Karpas-422 (cell line): Measurements from ENCODE around the gene ZBTB7C. TPM values are rescaled to one million over a fixed set of nuclear protein-coding genes. Genes with fewer than 3 reads are reported as not detected.

Source experiments
- DNase-seq: peaks from one replicate; pipeline ENCODE4 v3.0.0-alpha.2; 2015
- H2AFZ ChIP-seq: fragments of 200-600 bp; sonication (generic); 2 replicates; pipeline ENCODE4 v1.6.1; 2014; ENCODE audit warnings: antibody characterized with exemption, low read length, mixed read lengths
- H3K27ac ChIP-seq: fragments of 200-600 bp; sonication (generic); 2 replicates; pipeline ENCODE4 v1.5.1; 2014; ENCODE audit warnings: mild to moderate bottlenecking, low read length, moderate library complexity
- H3K27me3 ChIP-seq: fragments of 200-600 bp; sonication (generic); 2 replicates; pipeline ENCODE4 v1.6.1; 2014; ENCODE audit warnings: low read length, mixed read lengths
- H3K36me3 ChIP-seq: fragments of 200-600 bp; sonication (generic); 2 replicates; pipeline ENCODE4 v1.6.1; 2014; ENCODE audit warnings: low read length, mixed read lengths; ENCODE audit not compliant: insufficient read depth
- H3K4me1 ChIP-seq: fragments of 200-600 bp; sonication (generic); 2 replicates; pipeline ENCODE4 v1.6.1; 2014; ENCODE audit warnings: mild to moderate bottlenecking, low read length, mixed read lengths
- H3K4me2 ChIP-seq: fragments of 200-600 bp; sonication (generic); 2 replicates; pipeline ENCODE4 v1.6.1; 2014; ENCODE audit warnings: low read length, low read depth, mild to moderate bottlenecking; ENCODE audit not compliant: poor library complexity, severe bottlenecking
- H3K4me3 ChIP-seq: fragments of 200-600 bp; sonication (generic); 2 replicates; pipeline ENCODE4 v1.5.1; 2014; ENCODE audit warnings: mild to moderate bottlenecking, antibody characterized with exemption, low read length, mixed read lengths
- H3K79me2 ChIP-seq: fragments of 200-600 bp; sonication (generic); 2 replicates; pipeline ENCODE4 v1.6.1; 2014; ENCODE audit warnings: mild to moderate bottlenecking, low read length, mixed read lengths
- H3K9ac ChIP-seq: fragments of 200-600 bp; sonication (generic); 2 replicates; pipeline ENCODE4 v1.6.0; 2014; ENCODE audit warnings: low read length
- H3K9me2 ChIP-seq: fragments of 200-600 bp; sonication (generic), shearing (Covaris generic); replicated peaks from 2 replicates; pipeline ENCODE4 v1.6.0; 2014; ENCODE audit warnings: mild to moderate bottlenecking, low read length, moderate library complexity; ENCODE audit not compliant: insufficient read depth
- H3K9me3 ChIP-seq: fragments of 300-700, 200-600 bp; sonication (generic); 2 replicates; pipeline ENCODE4 v1.6.1; 2014; ENCODE audit warnings: low read length, mixed read lengths
- H4K20me1 ChIP-seq: fragments of 200-600 bp; sonication (generic); 2 replicates; pipeline ENCODE4 v1.6.1; 2014; ENCODE audit warnings: mild to moderate bottlenecking, antibody characterized with exemption, low read length, low read depth; ENCODE audit not compliant: insufficient read depth
- total RNA-seq: library from RNA; depleted of rRNA; stranded (reverse); fragments of >200 nt; shearing (Covaris generic); gene quantifications from 2 replicates; pipeline ENCODE4 v1.2.3, GENCODE V29; 2014; ENCODE audit warnings: low replicate concordance

ZBTB7C gene
- total RNA-seq, 1 experiment from 2014 or later: not detected

DNA sequence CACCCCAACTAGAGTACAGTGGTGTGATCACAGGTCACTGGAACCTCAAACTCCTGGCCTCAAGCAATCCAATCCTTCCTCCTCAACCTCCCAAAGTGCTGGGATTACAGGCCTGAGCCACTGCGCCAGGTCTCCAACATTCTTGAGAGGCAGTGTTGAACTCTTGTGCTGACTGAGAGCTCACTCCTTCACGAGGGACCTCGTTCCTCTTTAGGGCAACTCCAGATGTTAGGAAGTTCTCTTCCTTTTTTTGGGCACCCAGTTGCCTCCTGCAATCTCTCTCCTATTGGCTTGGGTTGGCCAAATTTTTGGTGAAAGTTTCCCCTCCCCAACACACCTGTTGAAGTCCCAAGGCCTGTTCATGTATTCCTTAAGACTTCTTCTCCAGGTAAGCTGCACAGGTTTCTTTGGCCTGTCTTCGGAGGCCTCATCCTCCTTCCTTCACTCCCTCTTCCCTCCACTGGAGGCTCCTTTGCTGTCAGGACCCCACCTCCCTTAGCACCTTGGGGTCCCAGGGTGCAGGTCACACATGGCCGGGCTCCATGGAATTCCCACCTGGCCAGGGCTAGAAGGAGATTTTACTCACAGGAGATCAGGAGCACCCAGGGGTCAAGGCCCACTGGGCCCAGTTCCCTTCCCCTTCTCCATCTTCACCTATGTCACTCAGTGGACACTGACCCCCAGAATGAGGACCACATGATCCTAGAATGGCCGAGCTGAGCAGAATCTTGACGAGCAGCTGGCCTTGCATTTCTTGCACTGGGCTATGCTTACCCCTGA, 384.1 kb downstream of the ZBTB7C start:
- H3K27ac ChIP-seq: no peak overlapping the region
- no peak overlapping the region for H2AFZ ChIP-seq
- H3K27me3 ChIP-seq: no peaks in the 10 kb centered on the region
- no peak for DNase-seq
- H3K9me2 ChIP-seq: no peaks in the 10 kb centered on the region
- no peaks in the 10 kb centered on the region for H3K36me3 ChIP-seq
- no peaks in the 10 kb centered on the region for H3K79me2 ChIP-seq
- no peak overlapping the region for H3K4me3 ChIP-seq
- H3K9me3 ChIP-seq: no peaks in the 10 kb centered on the region
- H3K4me1 ChIP-seq: peaks cover 26% of the 10 kb centered on the region
- H3K9ac ChIP-seq: no peak overlapping the region
- H3K4me2 ChIP-seq: no peak overlapping the region
- H4K20me1 ChIP-seq: no peaks in the 10 kb centered on the region

DNA sequence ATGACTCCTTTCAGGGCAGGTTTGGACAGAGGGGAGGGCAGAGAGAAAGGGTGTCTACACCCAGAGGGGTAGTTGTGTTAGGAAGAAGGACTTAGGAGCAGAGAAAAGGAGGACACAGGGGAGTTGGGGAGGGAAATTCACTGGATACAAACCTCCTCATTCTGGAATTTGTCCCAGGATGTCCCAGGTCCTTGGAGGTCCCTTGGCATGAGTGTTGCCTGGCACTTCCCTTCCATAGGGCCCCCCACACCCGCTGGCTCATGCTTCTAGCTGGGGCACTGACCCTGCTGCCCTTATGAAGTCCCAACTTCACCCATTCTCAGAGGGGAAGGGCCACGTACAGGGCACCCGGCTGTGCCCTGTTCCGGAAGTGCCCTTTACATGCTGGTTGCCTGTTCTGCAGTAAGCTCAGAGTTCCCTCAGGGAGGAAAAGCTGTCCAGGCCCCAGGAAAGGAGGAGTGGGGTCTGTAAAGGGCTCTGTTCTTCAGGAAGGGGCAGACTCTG, 385.1 kb downstream of the ZBTB7C start:
- Histone ChIP-seq H3K4me2 (no peak overlapping the region), H3K36me3 (no peaks in the 10 kb centered on the region), H2AFZ (no peak overlapping the region), H3K27me3 (no peaks in the 10 kb centered on the region), H3K4me3 (no peak overlapping the region), H4K20me1 (no peaks in the 10 kb centered on the region), H3K9ac (no peak overlapping the region), H3K4me1 (peaks cover 30% of the 10 kb centered on the region), H3K27ac (no peak overlapping the region), H3K79me2 (no peaks in the 10 kb centered on the region), H3K9me3 (no peaks in the 10 kb centered on the region), H3K9me2 (no peaks in the 10 kb centered on the region)
- no peak for DNase-seq

DNA sequence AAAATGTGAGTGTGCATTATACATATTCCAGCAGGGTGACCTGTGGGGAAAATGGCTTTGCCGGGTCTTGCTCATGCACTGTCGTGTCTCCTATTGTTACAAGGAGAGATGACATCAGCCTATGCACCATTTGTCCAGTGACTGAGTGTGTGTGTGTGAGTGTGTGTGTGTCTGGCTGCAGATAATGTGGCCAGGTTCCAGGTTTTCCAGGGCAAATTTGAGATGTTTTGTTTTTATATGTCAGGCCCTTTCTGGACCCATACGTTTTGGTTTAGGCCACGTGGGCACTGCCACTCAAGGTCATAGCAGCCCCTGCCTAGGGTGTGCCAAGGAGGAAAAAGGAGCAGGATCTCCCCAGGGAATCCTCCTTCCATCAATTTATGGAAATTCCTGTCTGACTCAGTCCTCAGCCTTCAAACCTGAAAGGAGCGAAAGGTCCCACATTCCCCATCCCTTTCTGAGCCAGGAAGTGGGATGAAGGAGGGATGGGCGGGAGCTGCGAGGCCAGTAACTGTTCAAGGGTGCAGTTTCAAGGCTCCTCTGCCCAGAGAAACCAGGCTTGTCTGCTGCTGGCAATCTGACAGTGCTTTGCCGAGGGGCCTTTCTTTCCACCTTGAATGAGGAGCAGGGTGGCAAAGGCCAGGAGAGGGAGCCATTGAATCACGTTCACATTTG, 385.7 kb downstream of the ZBTB7C start:
- H2AFZ ChIP-seq: no peak overlapping the region
- DNase-seq: peak; percentile 82
- no peak overlapping the region for H3K4me2 ChIP-seq
- no peaks in the 10 kb centered on the region for H3K9me3 ChIP-seq
- no peak overlapping the region for H3K27ac ChIP-seq
- H3K9ac ChIP-seq: no peak overlapping the region
- no peaks in the 10 kb centered on the region for H3K79me2 ChIP-seq
- no peak overlapping the region for H3K4me3 ChIP-seq
- no peaks in the 10 kb centered on the region for H4K20me1 ChIP-seq
- H3K9me2 ChIP-seq: no peaks in the 10 kb centered on the region
- H3K4me1 ChIP-seq: peaks cover 30% of the 10 kb centered on the region
- no peaks in the 10 kb centered on the region for H3K27me3 ChIP-seq
- H3K36me3 ChIP-seq: no peaks in the 10 kb centered on the region

GRCh38 chr18:48022531-48023329, 386.5 kb downstream of the ZBTB7C start:
- Histone ChIP-seq H3K4me2 (peak overlapping the region; percentile 20), H3K9me2 (no peaks in the 10 kb centered on the region), H3K79me2 (no peaks in the 10 kb centered on the region), H2AFZ (no peak overlapping the region), H3K27me3 (no peaks in the 10 kb centered on the region), H3K4me1 (peaks cover 31% of the 10 kb centered on the region), H3K9me3 (no peaks in the 10 kb centered on the region), H3K9ac (no peak overlapping the region), H3K36me3 (no peaks in the 10 kb centered on the region), H3K4me3 (no peak overlapping the region), H4K20me1 (no peaks in the 10 kb centered on the region), H3K27ac (no peak overlapping the region)
- peak; percentile 96 for DNase-seq

- H2AFZ ChIP-seq: no peak overlapping the region
- DNase-seq: no peak
- H3K27ac ChIP-seq: no peak overlapping the region
- peak overlapping the region; percentile 20 for H3K4me2 ChIP-seq
- H3K4me1 ChIP-seq: peaks cover 38% of the 10 kb centered on the region
- no peak overlapping the region for H3K9ac ChIP-seq
- H3K9me3 ChIP-seq: no peaks in the 10 kb centered on the region
- H3K4me3 ChIP-seq: no peak overlapping the region
- H3K9me2 ChIP-seq: no peaks in the 10 kb centered on the region
- no peaks in the 10 kb centered on the region for H3K36me3 ChIP-seq
- no peaks in the 10 kb centered on the region for H4K20me1 ChIP-seq
- H3K79me2 ChIP-seq: no peaks in the 10 kb centered on the region
- H3K27me3 ChIP-seq: no peaks in the 10 kb centered on the region
Measured at GRCh38 chr18:48022021-48022420, 387.2 kb downstream of the ZBTB7C start.

- Histone ChIP-seq H3K36me3 (no peaks in the 10 kb centered on the region), H3K79me2 (no peaks in the 10 kb centered on the region), H3K4me3 (no peak overlapping the region), H3K9me3 (no peaks in the 10 kb centered on the region), H3K9me2 (no peaks in the 10 kb centered on the region), H3K27ac (no peak overlapping the region), H4K20me1 (no peaks in the 10 kb centered on the region), H3K4me2 (no peak overlapping the region), H2AFZ (peak overlapping the region; percentile 37; the same call in 1 of the 2 replicates), H3K9ac (no peak overlapping the region), H3K27me3 (no peaks in the 10 kb centered on the region), H3K4me1 (peaks cover 44% of the 10 kb centered on the region)
- DNase-seq: no peak
Measured at GRCh38 chr18:48021273-48021914, 387.8 kb downstream of the ZBTB7C start.

DNA sequence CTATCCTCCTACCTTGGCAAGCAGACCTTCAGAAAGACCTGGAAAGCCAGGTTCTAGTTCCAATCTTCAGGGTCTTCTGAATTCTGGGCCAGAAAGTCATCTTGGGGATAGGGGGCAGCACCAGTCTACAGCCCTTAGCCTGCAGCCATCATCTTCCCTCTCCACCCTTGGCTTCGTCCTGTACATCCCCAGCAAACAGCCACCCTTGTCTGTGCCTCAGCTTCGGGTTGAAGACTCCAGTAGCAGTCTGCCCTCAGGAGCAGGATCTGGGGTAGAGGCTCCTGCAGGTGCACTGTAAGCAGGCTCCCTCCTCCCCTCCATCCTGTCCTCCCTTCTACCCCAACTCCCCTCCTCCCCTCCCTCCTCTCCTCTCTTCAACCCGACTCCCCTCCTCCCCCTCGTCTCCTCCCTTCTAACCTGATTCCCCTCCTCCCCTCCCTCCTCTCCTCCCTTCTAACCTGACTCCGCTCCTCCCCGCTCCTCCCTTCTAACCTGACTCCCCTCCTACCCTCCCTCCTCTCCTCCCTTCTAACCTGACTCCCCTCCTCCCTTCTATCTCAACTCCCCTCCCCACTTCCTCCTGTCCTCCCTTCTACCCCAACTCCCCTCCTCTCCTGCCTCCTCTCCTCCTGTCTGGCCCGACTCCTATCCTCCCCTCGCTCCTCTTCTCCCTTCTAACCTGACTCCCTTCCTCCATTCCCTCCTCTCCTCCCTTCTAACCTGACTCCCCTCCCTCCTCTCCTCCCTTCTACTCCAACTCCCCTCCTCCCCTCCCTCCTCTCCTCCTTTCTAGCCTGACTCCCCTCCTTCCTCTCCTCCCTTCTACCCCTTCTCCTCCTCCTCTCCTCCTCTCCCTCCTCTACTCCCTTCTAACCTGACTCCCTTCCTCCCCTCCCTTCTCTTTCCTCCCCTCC, 388.6 kb downstream of the ZBTB7C start:
- DNase-seq: peak; percentile 54
- H3K4me2 ChIP-seq: no peak overlapping the region
- H3K4me1 ChIP-seq: peaks cover 44% of the 10 kb centered on the region
- H3K9me3 ChIP-seq: no peaks in the 10 kb centered on the region
- H3K27ac ChIP-seq: no peak overlapping the region
- H2AFZ ChIP-seq: no peak overlapping the region
- H3K79me2 ChIP-seq: no peaks in the 10 kb centered on the region
- H3K27me3 ChIP-seq: no peaks in the 10 kb centered on the region
- no peak overlapping the region for H3K9ac ChIP-seq
- H3K9me2 ChIP-seq: no peaks in the 10 kb centered on the region
- H4K20me1 ChIP-seq: no peaks in the 10 kb centered on the region
- H3K4me3 ChIP-seq: no peak overlapping the region
- no peaks in the 10 kb centered on the region for H3K36me3 ChIP-seq
